GM13976 (cell line): ENCODE measurements around the gene LRRK2.

Experiments
- DNase-seq: peaks from one replicate; pipeline ENCODE4 v3.0.0; 2012; ENCODE audit warnings: low spot score
- CTCF ChIP-seq: IDR thresholded peaks from 2 replicates; pipeline ENCODE4 v1.5.1; 2012; ENCODE audit warnings: borderline replicate concordance, mild to moderate bottlenecking; ENCODE audit not compliant: insufficient read depth; ENCODE audit errors: extremely low read depth, missing control alignments, control extremely low read depth
- in situ Hi-C: fragments of 300-500 bp; cut with MboI; formaldehyde crosslinking; loops from one replicate; pipeline ENCODE4 v1.12.0; 2022; ENCODE audit warnings: low sequenced_read_pairs, mixed read lengths, inconsistent platforms; ENCODE audit not compliant: unreplicated experiment

LRRK2 gene

DNA sequence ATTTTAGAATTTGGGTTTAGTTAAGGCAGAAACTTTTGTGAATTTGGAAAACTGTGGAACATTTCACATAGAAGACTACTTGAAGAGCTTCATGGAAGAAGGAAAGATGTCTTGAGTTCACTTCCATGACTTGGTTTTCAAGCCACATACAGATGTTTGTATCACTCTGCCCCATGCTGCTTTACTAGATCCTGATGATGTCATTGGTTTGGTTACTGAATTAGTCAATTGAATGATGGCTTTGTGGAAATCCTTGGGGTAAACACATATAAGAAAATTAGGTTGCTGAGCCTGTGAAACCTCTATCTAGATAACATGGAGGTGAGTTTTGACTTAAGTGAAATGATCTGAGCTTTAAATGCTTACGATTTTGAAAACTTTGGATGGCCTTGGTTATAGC lies 90.6 kb downstream of the LRRK2 start:
- no peak for TF ChIP-seq CTCF
- in situ Hi-C loops = loop anchor here (10.0 kb wide), 1 partner anchor 301 kb away; no protein-coding TSS in a partner anchor
- DNase-seq = no peak

- TF ChIP-seq CTCF = no peak
- in situ Hi-C loops = no loop called here
- no peak for DNase-seq
Observed at GRCh38 chr12:40324261-40324660, 99.5 kb downstream of the LRRK2 start.

DNA sequence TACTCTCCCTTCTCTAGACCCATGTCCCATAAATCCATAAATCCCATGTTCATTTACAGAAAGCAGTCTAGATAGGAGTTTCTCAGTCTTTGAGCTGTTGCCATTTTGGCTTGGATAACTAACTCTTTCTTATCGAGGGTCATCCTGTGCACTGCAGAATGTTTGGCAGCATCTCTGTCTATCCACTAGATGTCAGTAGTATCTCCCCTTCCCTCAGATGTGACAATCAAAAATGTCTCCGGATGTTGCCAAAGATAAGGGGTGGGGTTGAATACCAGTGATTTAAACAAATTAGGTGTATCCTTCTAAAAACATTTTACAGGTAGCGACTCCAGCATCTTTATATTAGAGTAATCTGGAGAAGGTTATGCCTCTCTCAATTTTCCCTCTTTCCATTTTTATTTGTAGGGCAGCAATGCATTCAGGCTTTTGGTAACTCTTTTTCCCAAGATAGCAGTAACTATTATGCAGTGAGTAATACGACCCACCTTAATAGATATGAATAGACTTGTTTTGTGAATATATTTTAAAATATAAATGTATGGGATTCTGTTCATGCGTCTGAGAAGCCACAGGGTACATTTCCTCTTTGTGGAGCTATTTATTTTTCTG lies 100.7 kb downstream of the LRRK2 start:
- peak; percentile 53 for TF ChIP-seq CTCF
- peak; percentile 65 for DNase-seq
- in situ Hi-C loops = loop anchor here (25.0 kb wide), 1 partner anchor 587 kb away; no protein-coding TSS in a partner anchor

- DNase-seq = no peak
- no peak for TF ChIP-seq CTCF
- in situ Hi-C loops = loop anchor here (25.0 kb wide), 1 partner anchor 585 kb away; no protein-coding TSS in a partner anchor
Observed at GRCh38 chr12:40327535-40327934, 102.7 kb downstream of the LRRK2 start.

DNA sequence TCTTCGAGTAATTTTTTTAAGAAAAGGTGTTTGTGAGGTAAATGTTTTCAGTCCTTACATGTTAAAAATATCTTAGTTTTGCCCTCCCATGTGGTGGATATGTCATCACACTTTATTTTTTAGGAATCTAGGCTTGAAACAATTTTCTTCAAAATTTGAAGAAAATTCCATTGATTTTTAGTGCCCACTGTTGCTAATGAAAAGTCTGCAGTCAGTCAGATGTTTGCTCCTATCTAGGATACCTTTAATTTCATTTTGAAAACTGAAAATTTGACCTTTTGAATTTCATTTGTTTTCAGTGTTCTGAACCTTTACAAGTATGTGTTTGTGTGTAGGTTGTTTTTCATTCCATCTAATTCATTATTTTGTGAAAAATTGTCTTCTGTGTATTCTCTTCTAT lies 105.4 kb downstream of the LRRK2 start:
- in situ Hi-C loops = loop anchor here (25.0 kb wide), 1 partner anchor 582 kb away; no protein-coding TSS in a partner anchor
- TF ChIP-seq CTCF = no peak

GRCh38 chr12:40331886-40332285 lies 107.1 kb downstream of the LRRK2 start:
- no peak for DNase-seq
- TF ChIP-seq CTCF = no peak
- in situ Hi-C loops = loop anchor here (25.0 kb wide), 1 partner anchor 580 kb away; no protein-coding TSS in a partner anchor

More for the DNA sequence above, 105.4 kb downstream of the LRRK2 start:
- no peak for DNase-seq
